ENCODE results near the gene PSMB7.

Gene PSMB7

GRCh38 chr9:124352616-124353015 lies 62.6 kb downstream of the PSMB7 start:
- H3K4me3 Mint-ChIP-seq = no peak overlapping the region
- H3K4me1 Mint-ChIP-seq = peaks cover 31% of the 10 kb centered on the region
- peaks cover 56% of the 10 kb centered on the region for H3K36me3 Mint-ChIP-seq (ENCODE audit: low read depth)
- H3K9me3 Mint-ChIP-seq = no peaks in the 10 kb centered on the region
- H3K27me3 Mint-ChIP-seq (ENCODE audit: low read depth, poor library complexity) = no peaks in the 10 kb centered on the region
- TF ChIP-seq CTCF (IDR thresholded peaks at IDR 0.05) = no peak
- peak overlapping the region; percentile 93 for H3K27ac Mint-ChIP-seq
- DNase-seq = no peak

- H3K27me3 Mint-ChIP-seq (ENCODE audit: low read depth, poor library complexity) = no peaks in the 10 kb centered on the region
- H3K36me3 Mint-ChIP-seq (ENCODE audit: low read depth) = peaks cover 52% of the 10 kb centered on the region
- peaks cover 25% of the 10 kb centered on the region for H3K4me1 Mint-ChIP-seq
- no peak for TF ChIP-seq CTCF (IDR thresholded peaks at IDR 0.05)
- no peak overlapping the region for H3K4me3 Mint-ChIP-seq
- H3K27ac Mint-ChIP-seq = peak overlapping the region; percentile 93
- no peak for DNase-seq
- no peaks in the 10 kb centered on the region for H3K9me3 Mint-ChIP-seq
Observed at GRCh38 chr9:124351672-124352468, 63.4 kb downstream of the PSMB7 start.

- Mint-ChIP-seq H3K36me3 (ENCODE audit: low read depth) (peaks cover 40% of the 10 kb centered on the region), H3K9me3 (no peaks in the 10 kb centered on the region), H3K4me3 (no peak overlapping the region), H3K27ac (peak overlapping the region; percentile 81), H3K27me3 (ENCODE audit: low read depth, poor library complexity) (no peaks in the 10 kb centered on the region), H3K4me1 (peaks cover 14% of the 10 kb centered on the region)
- no peak for DNase-seq
- TF ChIP-seq CTCF (IDR thresholded peaks at IDR 0.05) = no peak
Observed at GRCh38 chr9:124350494-124351263, 64.6 kb downstream of the PSMB7 start.

- no peak overlapping the region for H3K27ac Mint-ChIP-seq
- no peak overlapping the region for H3K4me3 Mint-ChIP-seq
- H3K4me1 Mint-ChIP-seq = peaks cover 14% of the 10 kb centered on the region
- no peak for TF ChIP-seq CTCF (IDR thresholded peaks at IDR 0.05)
- DNase-seq = no peak
- H3K9me3 Mint-ChIP-seq = no peaks in the 10 kb centered on the region
- H3K36me3 Mint-ChIP-seq (ENCODE audit: low read depth) = peaks cover 40% of the 10 kb centered on the region
- no peaks in the 10 kb centered on the region for H3K27me3 Mint-ChIP-seq (ENCODE audit: low read depth, poor library complexity)
Observed at GRCh38 chr9:124349675-124350493, 65.4 kb downstream of the PSMB7 start.

- no peak for TF ChIP-seq CTCF (IDR thresholded peaks at IDR 0.05)
- H3K4me3 Mint-ChIP-seq = no peak overlapping the region
- H3K27ac Mint-ChIP-seq = no peak overlapping the region
- H3K4me1 Mint-ChIP-seq = peaks cover 14% of the 10 kb centered on the region
- H3K27me3 Mint-ChIP-seq (ENCODE audit: low read depth, poor library complexity) = no peaks in the 10 kb centered on the region
- no peaks in the 10 kb centered on the region for H3K9me3 Mint-ChIP-seq
- H3K36me3 Mint-ChIP-seq (ENCODE audit: low read depth) = peaks cover 35% of the 10 kb centered on the region
- no peak for DNase-seq
Observed at GRCh38 chr9:124349267-124349666, 66.0 kb downstream of the PSMB7 start.

Measured in nephron progenitor cell (in vitro differentiated cells).